HT1080 (cell line): ENCODE measurements around the gene SLC38A5. TPM values are rescaled to one million over a fixed set of nuclear protein-coding genes. Genes with fewer than 3 reads are reported as not detected.
"Not testable (repeated sequence)": the region's sequence is repeated elsewhere in the genome, so short reads cannot be mapped to it uniquely, and the experiment has no call there.

ENCODE experiments used
- DNase-seq: peaks from one replicate; pipeline ENCODE4 v3.0.0-alpha.2; 2015; ENCODE audit warnings: low read depth
- total RNA-seq: library from RNA; depleted of rRNA; stranded (reverse); fragments of >200 nt; shearing (Covaris generic); gene quantifications from 2 replicates; pipeline ENCODE4 v1.2.3, GENCODE V29; 2014

SLC38A5 gene
- total RNA-seq, 1 experiment from 2014 or later, result not detected

DNA sequence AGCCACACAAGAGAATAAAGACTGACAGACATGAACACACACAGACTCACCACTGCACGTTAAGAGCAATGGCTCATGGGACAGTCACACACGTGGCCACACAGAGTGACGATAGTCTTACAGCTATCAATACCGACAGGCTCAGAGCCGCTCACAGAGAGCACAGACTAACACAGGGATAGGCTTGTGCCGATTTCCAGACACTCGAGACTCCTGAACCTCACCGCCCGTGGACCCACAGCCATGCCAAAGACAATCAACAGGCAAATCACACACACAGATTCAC lies 716 bp upstream of the SLC38A5 start:
- DNase-seq, result no peak

DNA sequence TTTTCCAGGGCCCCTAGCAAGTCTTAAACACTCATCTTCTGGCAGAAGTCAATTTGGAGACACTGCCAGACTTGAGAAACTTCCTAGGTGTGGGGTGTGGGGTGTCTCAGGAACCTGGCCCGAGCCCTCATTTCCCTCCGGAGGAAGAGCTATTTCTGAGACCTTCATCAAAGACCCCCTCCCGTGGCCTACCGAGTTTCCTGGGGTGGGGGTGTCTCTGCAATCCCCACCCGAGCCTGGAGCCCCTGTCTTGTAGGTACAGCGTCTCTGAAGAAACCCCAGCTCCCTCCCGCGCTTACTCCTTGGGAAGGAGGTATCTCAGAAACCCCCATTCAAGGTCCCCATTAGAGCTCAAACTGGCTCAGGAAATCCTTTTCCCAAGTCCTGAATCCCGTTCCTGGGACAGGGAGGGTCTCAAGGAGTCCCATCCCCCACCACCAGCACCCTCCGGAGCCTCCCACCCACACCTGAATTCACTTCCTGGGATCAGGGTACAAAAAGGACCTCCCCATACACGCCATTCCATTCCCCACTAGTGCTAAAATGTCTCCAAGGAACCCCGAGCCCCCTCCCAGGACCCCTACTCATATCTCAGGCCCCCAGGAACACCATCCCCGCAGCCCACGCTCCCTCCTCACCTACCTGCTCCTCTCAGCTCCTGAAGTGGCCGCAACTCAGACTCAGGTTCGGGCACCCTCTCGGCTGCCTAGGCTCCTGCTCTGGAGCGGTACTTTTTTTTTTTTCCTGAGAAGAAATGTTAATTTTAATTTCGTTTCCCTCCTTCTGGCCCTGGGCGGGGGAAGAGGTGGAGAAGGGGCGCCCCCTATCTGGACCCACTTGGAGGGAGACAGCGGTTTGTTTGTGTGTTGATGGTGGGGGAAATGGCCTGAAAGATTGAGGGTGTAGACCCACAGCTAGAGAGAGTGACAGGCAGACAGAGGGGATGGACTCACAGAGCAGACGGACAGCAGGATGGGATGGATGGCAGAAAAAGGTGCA lies 1.1 kb downstream of the SLC38A5 start:
- DNase-seq, result no peak

DNA sequence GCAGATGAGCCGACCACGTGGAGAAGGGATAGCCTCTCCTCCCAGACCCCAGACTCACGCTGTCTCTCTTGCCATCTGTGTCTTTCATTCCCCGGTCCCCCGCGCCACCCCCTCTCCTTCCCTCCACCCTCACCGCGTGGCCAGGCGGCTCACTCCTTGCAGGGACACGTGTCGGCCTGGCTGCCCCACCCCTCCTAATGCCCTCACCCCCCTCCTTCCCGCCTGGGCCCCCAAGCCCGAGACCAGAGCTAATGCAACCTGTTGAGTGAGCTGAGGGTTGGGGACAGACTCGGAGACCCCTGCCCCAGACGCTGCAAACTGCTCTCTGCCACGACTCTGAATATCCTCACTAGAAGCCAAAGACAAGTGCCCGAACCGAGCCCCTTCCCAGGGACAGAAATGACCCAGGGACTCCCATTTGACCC lies 1.8 kb downstream of the SLC38A5 start:
- no peak for DNase-seq

DNA sequence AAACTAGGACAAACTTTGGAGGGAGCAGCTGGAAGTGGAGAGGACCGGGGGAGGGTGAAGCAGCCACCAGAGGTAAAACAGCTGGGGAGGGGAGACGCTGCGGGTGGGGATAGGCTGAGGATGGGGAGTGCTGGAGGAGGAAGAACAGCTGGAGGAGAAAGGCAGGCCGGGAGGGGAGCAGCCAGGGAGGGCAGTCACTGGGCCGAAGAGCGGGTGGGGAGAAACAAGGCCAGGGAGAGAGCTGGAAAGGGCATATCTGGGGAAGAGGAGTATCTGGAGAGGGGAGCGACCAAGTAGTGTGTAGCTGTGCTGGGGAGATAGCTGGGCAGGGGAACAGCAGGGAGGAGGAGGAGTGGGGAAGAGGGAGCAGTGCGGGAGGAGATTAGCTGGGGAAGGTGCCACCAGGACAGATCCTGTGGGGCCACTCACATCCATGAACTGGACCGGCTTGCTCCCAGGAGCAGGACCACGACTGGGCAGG lies 2.7 kb downstream of the SLC38A5 start:
- DNase-seq, result no peak

DNA sequence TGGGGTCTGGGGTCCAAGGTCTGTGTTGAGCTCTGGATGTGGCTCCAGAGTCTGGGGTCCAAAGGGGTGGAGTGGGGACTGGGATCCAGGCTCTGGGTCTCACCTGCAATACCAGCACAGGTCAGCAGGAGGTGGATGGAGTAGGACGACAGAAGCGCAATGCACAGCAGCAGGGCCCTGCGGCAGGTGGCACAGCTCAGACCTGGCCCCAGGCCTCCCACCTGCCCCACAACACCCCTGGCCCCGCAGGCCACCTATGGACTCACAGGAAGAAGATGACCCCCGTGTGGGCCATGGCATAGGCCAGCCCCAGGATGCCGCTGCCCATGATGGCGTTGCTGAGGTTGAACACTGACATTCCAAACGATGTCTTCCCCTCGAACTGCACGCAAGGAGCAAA lies 3.4 kb downstream of the SLC38A5 start:
- no peak for DNase-seq

DNA sequence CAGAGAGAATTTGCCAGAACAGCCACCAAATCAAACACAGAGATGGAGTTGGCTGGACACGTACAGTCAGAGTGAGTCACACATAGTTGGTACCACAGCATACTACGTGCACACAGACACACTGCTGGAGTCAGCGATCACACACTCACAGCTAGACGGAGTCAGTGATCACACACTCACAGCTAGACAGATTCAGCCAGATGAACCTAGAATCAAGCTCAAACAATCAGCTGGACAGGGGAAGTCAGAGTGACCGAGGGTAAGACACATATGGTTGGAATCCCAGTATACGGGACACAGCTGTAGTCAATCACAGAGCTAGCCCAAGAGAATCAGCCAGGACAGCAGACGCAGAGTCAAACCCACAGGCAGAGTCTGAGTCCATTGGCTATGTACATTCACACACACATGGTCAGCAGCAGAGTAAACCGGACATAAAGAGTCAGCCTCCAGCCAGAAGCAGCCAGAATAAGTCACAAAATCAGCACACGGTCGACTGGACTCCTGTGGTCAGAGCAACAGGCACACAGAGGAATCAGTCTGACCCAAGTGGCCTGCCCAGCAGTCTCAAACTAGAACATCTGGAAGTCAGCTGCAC lies 4.6 kb downstream of the SLC38A5 start:
- DNase-seq, result peak; percentile 71

DNA sequence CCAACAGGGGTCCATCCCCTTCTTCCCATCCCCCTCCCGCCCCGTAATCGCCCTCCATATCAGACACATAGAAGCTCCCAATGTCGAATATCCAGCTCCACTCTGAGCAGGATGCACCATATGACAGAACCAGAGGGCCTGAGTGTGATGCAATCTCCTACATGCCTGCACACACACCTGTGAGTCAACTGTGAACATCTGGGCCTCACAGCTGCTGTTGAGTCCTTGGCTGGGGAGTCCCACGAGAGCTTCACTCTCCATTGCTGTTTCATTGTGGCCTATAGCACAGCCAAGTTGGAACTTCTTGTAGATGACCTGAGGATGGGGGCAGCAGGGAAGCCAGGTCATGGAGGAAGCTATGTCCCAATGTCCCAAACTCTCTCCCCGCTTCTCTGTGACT lies 8.2 kb downstream of the SLC38A5 start:
- DNase-seq, result no peak

DNA sequence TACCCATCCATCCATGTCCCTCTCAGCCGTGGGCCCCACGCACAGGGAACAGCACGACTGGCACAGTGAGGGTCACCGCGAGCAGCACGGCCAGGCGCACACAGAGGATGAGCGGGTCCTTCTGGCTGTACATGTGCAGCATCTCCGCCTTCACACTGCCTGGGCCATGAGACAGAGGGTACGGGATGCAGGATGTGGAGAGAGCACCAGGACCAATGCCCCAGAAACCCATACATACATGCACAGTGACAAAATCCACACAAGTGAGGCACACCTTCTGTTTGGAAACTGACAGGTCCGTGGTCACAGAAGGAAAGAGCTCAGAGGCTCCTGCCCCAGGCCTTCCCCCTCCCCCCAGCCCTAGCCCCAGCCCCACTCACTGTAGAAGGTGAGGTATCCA lies 9.5 kb downstream of the SLC38A5 start:
- no peak for DNase-seq

DNA sequence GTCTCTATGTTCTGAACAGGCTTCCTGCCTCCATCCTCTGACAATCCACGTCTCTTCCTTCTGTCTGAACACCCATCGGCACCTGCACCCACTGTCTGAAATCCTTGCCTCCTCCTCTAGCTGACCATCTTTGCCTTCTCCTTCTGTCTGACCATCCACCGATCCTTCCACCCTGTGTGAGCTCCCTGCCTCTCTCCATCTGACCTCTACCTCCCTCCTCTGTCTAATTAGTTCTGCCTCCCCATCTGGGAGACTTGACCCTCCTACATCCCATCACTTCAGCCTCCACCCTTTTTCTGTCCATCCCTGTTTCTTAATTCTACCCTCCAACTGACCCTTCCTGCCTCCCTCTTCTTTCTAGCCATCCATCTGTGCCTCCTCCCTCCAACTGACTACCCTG lies 10.0 kb downstream of the SLC38A5 start:
- no peak for DNase-seq

DNA sequence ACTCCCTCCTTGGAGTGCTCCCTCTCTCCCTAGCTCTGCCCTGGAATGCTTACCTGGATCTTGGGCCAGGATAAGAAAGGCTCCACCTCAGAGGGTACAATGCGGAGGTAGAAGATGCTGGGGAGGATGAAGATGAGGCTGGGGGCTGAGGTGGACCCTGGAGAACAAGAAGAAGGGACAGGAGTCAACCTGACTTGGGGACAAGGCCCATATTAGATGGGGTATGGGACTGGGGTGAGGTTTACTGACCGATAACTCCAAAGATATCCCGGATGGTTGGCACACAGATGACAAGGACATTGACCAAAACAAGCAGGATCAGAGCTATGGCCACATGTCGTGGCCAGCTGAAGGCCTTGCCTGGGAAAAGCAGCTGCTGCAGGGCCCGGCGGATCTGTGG lies 10.6 kb downstream of the SLC38A5 start:
- no peak for DNase-seq

DNA sequence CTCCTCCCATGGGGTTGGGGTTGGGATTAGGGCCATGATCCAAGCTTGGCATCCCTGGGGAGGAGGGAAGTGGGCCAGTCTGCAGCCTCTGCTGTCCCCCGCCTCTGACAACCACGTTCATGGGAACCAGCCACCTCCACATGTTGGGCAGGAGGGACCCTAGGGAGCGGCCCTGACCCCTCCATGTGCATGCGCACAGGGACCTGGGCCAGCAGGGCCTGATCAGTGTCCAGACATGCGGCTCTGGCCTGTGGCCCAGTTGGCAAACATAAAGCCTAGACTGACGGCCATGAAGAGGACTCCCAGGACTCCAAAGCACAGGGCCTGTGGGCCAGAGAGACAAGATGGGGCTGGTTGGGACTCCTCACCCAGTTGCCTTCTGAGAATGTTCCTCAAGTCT lies 11.3 kb downstream of the SLC38A5 start:
- no peak for DNase-seq

DNA sequence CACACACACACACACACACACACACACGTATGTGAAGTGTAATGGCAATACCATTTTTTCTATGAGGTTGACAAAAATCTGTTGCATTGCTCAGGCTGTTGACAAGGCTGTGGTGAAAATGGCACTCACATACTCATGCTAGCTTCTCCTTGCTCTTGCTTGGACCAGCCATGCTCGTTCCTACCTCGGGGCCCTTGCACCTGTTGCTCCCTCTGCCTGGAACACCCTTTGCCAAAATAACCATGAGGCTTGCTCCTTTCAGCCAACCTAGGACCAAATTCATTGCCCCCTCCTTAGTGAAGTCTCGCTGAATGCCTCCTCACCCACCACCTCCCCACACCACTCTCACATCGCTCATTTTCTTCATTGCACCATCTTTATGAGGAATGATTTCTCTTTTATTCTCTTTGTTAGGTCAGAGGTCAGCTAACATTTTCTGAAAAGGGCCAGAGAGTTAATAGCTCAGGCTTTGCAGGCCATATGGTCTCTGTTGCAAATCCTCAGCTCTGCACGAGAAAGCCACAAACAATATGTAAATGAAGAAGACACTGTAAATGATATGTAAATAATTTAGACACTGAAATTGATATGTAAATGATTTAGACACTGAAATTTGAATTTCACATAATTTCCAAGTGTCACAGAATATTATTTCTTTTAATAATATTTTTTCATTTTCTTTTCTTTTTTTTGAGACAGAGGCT lies 13.3 kb downstream of the SLC38A5 start:
- DNase-seq, result no peak

DNA sequence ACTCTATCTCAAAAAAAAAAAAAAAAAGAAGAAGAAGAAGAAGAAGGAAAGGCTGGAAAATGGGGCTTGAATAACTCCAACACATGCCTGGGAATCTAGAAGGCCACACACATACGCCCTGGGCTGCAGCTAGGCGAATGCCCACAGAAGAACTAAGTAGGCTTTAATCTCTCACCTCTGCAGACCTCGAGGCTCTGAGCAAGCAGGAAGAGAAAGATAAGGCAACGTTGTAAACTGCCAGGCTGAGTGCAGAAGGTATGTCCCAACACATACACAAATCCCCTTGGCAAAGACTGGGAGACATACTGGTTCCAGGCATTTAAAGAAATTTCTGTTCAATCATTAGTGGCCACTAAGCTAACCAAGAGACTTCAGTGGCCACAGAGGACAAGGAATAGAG lies 18.4 kb downstream of the SLC38A5 start:
- DNase-seq, result no peak

DNA sequence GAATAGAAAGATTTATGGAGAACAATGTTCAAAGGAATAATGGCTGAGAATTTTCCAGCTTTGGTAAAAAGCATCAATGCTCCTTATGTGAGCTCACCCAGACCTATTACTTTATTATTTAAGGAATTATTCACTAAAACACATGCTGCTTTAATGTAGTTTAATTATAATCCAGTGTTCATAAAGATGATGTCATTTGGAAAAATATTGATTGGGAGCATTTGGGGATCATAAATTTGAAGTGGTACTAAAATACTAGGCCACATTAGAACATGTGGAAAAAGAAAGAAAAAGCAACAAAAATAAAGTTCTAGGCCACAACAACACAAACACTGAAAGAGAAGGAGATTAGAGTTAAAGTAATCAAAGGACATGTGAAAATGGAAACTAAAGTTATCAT lies 20.0 kb downstream of the SLC38A5 start:
- no peak for DNase-seq

DNA sequence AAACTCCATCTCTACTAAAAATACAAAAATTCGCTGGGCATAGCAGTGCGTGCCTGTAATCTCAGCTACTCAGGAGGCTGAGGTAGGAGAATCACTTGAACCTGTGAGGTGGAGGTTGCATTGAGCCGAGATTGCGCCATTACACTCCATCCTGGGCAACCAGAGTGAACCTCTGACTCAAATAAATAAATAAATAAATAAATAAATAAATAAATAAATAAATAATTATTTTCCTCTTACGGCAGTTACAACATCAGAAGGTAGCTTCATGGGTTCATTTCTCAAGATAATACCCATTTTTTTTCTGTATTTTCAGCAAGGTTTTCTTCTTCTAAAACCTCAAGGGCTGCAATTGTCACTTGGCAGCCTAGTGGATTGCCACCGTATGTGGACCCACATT lies 22.9 kb downstream of the SLC38A5 start:
- DNase-seq, result not testable (repeated sequence)

DNA sequence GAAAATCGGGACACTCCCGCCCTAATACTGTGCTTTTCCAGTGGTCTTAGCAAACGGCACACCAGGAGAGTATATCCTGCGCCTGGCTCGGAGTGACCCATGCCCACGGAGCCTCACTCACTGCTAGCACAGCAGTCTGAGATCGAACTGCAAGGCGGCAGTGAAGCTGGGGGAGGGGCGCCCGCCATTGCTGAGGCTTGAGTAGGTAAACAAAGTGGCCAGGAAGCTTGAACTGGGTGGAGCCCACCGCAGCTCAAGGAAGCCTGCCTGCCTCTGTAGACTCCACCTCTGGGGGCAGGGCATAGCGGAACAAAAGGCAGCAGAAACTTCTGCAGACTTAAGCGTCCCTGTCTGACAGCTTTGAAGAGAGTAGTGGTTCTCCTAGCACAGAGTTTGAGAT lies 36.3 kb downstream of the SLC38A5 start:
- not testable (repeated sequence) for DNase-seq

DNA sequence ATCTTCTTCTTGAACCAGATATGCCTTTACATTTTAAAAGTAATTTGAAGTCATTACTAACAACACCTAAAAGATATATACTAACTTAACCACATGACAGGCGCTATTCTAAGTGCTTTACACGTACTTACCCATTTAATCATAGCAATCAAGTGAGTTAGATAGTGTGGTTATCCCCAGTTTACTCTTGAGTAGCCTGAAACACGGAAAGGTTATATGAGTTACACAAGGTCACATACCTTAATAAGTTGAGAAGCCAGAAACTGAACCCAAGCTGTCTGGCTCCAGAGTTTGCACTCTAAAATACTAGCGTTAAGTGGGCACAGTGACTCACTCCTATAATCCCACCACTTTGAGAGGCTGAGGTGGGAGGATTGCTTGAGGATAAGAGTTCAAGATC lies 39.9 kb downstream of the SLC38A5 start:
- DNase-seq, result not testable (repeated sequence)

DNA sequence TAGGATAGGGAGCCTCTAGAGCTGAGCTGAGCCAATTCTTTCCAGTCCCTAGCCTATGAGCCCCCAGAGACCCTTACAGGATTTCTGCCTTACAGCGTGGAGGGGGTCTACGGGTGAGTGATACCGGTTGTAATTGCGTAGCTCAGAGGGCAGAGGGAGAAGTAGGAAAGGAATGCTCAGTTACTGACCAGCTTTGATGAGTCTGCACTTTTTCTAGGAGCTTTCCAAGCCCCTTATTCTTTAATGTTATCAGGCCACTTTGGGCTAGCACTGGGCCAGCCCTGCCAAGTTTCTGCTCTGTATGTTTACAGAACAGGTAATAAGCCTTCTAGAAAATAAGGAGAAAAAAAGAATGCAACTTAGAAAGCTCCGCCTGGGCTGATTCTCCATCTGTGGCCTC lies 40.5 kb downstream of the SLC38A5 start:
- not testable (repeated sequence) for DNase-seq

DNA sequence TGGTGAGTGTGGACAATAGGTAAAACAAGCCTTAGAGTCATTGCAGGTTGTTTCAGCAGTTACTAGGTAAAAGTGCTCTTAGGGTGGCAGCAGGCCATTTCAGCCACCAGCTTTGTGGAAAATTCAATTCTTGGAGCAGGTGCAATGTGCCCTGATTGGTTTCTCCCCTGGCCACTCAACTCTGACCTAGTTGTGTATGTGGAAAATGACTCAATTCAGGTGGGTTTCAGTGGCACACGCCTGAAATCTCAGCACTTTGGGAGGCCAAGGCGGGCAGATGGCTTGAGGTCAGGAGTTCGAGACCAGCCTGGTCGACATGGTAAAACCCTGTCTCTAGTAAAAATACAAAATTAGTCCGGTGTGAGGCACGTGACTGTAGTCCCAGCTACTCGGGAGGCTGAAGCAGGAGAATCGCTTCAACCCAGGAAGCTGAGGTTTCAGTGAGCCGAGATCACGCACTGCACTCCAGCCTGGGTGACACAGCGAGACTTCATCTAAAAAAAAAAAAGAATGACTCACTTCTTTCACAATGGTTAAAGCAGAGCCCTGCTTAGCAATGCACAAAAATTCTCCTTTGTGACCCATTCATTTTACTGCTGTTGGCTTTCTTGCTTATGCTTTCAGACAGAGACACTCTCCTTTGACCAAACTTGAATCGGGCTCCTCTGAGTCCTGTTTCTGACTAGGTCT lies 42.9 kb downstream of the SLC38A5 start:
- DNase-seq, result not testable (repeated sequence)

DNA sequence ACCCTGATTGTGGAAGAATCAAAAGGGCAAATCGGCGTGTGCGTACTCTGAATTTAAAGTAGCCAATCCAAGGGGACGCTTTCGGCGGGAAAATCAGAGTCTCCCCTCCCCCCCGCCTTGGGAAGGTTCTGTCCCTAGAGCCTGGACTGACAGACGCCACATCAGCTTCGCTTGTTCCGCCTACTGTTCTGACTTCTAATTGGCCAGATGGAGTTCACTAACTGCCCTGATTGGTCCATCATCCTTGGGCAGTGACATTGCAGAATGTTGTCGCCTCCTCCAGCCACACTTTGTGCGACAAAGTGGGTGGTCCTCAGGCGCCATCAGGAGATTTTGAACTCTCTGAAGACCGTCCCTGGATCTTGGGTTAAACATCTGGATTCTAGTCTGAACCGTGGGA lies 58.2 kb downstream of the SLC38A5 start, which contains the start of gene SSX4B:
TSS of gene SSX4B (minus strand) at position 101 of the 400 bp plus-strand sequence. CDS start 588 bp downstream, outside the sequence.
- not testable (repeated sequence) for DNase-seq
